OCI-LY1 (cell line): ENCODE results near the gene STK17A.
A peak's percentile ranks its signal among the peaks of the same experiment; 100 is the strongest.
"Not testable (repeated sequence)": the region's sequence is repeated elsewhere in the genome, so short reads cannot be mapped to it uniquely, and the experiment has no call there.

Experiments
- H2AFZ ChIP-seq: fragments of 200-600 bp; sonication (generic), shearing (Covaris generic); 2 replicates; pipeline ENCODE4 v1.6.0; 2014; ENCODE audit warnings: antibody characterized with exemption, mild to moderate bottlenecking, low read length
- H3F3A ChIP-seq: fragments of 200-600 bp; sonication (generic), shearing (Covaris generic); 2 replicates; pipeline ENCODE4 v1.6.0; 2014; ENCODE audit warnings: mild to moderate bottlenecking, antibody characterized with exemption, low read length, moderate library complexity; ENCODE audit not compliant: insufficient read depth
- H3K27ac ChIP-seq: fragments of 200-600 bp; sonication (generic); 2 replicates; pipeline ENCODE4 v1.5.1; 2014; ENCODE audit warnings: low read length, mixed run types, mild to moderate bottlenecking, low read depth; ENCODE audit not compliant: poor library complexity, severe bottlenecking
- H3K27me3 ChIP-seq: fragments of 200-600 bp; sonication (generic); 2 replicates; pipeline ENCODE4 v1.6.0; 2014; ENCODE audit warnings: antibody characterized with exemption, mild to moderate bottlenecking, low read length, moderate library complexity; ENCODE audit not compliant: insufficient read depth
- H3K36me3 ChIP-seq: fragments of 200-600 bp; sonication (generic); 2 replicates; pipeline ENCODE4 v1.6.1; 2014; ENCODE audit warnings: mild to moderate bottlenecking, antibody characterized with exemption, low read length, moderate library complexity, mixed read lengths; ENCODE audit not compliant: insufficient read depth
- H3K4me1 ChIP-seq: fragments of 200-600 bp; sonication (generic); 2 replicates; pipeline ENCODE4 v1.5.1; 2014; ENCODE audit warnings: mild to moderate bottlenecking, low read length, moderate library complexity; ENCODE audit not compliant: insufficient read depth, severe bottlenecking
- H3K4me2 ChIP-seq: fragments of 200-600 bp; sonication (generic), shearing (Covaris generic); 2 replicates; pipeline ENCODE4 v1.6.1; 2014; ENCODE audit warnings: low read length
- H3K4me3 ChIP-seq: fragments of 200-600 bp; sonication (generic); 2 replicates; pipeline ENCODE4 v1.5.1; 2014; ENCODE audit warnings: low read length, low read depth, mild to moderate bottlenecking, mixed read lengths; ENCODE audit not compliant: poor library complexity, severe bottlenecking
- H3K79me2 ChIP-seq: fragments of 200-600 bp; shearing (Covaris generic); 2 replicates; pipeline ENCODE4 v1.6.1; 2016; ENCODE audit warnings: mixed run types, low read length, mixed read lengths; ENCODE audit not compliant: insufficient read depth
- H3K9ac ChIP-seq: fragments of 200-600 bp; sonication (generic), shearing (Covaris generic); 2 replicates; pipeline ENCODE4 v1.6.1; 2014; ENCODE audit warnings: mild to moderate bottlenecking, low read length, mixed read lengths
- H3K9me2 ChIP-seq: fragments of 200-600 bp; sonication (generic), shearing (Covaris generic); 2 replicates; pipeline ENCODE4 v1.6.1; 2014; ENCODE audit warnings: low read depth, mild to moderate bottlenecking, low read length, mixed read lengths
- H3K9me3 ChIP-seq: fragments of 200-600 bp; shearing (Covaris generic); 2 replicates; pipeline ENCODE4 v1.6.1; 2014; ENCODE audit warnings: low read length, mixed read lengths
- H4K20me1 ChIP-seq: fragments of 200-600 bp; sonication (generic), shearing (Covaris generic); 2 replicates; pipeline ENCODE4 v1.6.0; 2016; ENCODE audit warnings: mild to moderate bottlenecking, low read length; ENCODE audit not compliant: insufficient read depth
- CTCF ChIP-seq: fragments of 200-600 bp; sonication (generic), shearing (Covaris generic); IDR thresholded peaks from 2 replicates; pipeline ENCODE4 v1.5.1; 2017; ENCODE audit warnings: mild to moderate bottlenecking, antibody characterized with exemption, low read length, moderate library complexity, mixed read lengths
- EZH2 ChIP-seq: fragments of 200-600 bp; sonication (generic), shearing (Covaris generic); IDR thresholded peaks from 2 replicates; pipeline ENCODE4 v1.8.0; 2017; ENCODE audit warnings: borderline replicate concordance, mixed run types, mild to moderate bottlenecking, antibody characterized with exemption, low read length, moderate library complexity, mixed read lengths

Gene STK17A

GRCh38 chr7:43625453-43625852 is 42.5 kb downstream of the STK17A start:
- H3K79me2 ChIP-seq: peaks cover 22% of the 10 kb centered on the region
- no peaks in the 10 kb centered on the region for H3K27me3 ChIP-seq
- H4K20me1 ChIP-seq: no peaks in the 10 kb centered on the region
- TF ChIP-seq EZH2: no peak
- no peak for TF ChIP-seq CTCF
- peak overlapping the region; percentile 18; the same call in 1 of the 2 replicates for H3K9ac ChIP-seq
- H3K9me2 ChIP-seq: no peaks in the 10 kb centered on the region
- H3K36me3 ChIP-seq: peaks cover 94% of the 10 kb centered on the region
- 0 out of 2 replicates have a peak, but pooled peaks cover 5% of the 10 kb centered on the region for H3F3A ChIP-seq
- H3K4me3 ChIP-seq: peak overlapping the region; percentile 2
- peaks cover 99% of the 10 kb centered on the region for H3K4me1 ChIP-seq
- no peak overlapping the region for H2AFZ ChIP-seq
- H3K9me3 ChIP-seq: no peaks in the 10 kb centered on the region
- H3K27ac ChIP-seq: peak overlapping the region; percentile 85
- peak overlapping the region; percentile 39; the same call in 1 of the 2 replicates for H3K4me2 ChIP-seq

GRCh38 chr7:43625980-43626379 is 43.1 kb downstream of the STK17A start:
- no peaks in the 10 kb centered on the region for H3K9me2 ChIP-seq
- peak overlapping the region; percentile 18; the same call in 1 of the 2 replicates for H3K9ac ChIP-seq
- H3K4me2 ChIP-seq: peak overlapping the region; percentile 39; the same call in 1 of the 2 replicates
- H3K79me2 ChIP-seq: peaks cover 22% of the 10 kb centered on the region
- no peak overlapping the region for H2AFZ ChIP-seq
- H3K27me3 ChIP-seq: no peaks in the 10 kb centered on the region
- TF ChIP-seq CTCF: no peak
- TF ChIP-seq EZH2: no peak
- H3K9me3 ChIP-seq: no peaks in the 10 kb centered on the region
- H3F3A ChIP-seq: 0 out of 2 replicates have a peak, but pooled peaks cover 5% of the 10 kb centered on the region
- H3K4me3 ChIP-seq: peak overlapping the region; percentile 2
- peaks cover 98% of the 10 kb centered on the region for H3K4me1 ChIP-seq
- peak overlapping the region; percentile 85 for H3K27ac ChIP-seq
- no peaks in the 10 kb centered on the region for H4K20me1 ChIP-seq
- H3K36me3 ChIP-seq: peaks cover 95% of the 10 kb centered on the region

- Histone ChIP-seq H3K79me2 (peaks cover 22% of the 10 kb centered on the region), H3K27ac (peak overlapping the region; percentile 85), H3F3A (0 out of 2 replicates have a peak, but pooled peaks cover 5% of the 10 kb centered on the region), H3K36me3 (peaks cover 95% of the 10 kb centered on the region), H3K9me3 (no peaks in the 10 kb centered on the region), H3K27me3 (no peaks in the 10 kb centered on the region), H3K4me2 (no peak overlapping the region; the same call in 1 of the 2 replicates), H3K9ac (peak overlapping the region; percentile 18; the same call in 1 of the 2 replicates), H3K4me1 (peaks cover 91% of the 10 kb centered on the region), H4K20me1 (no peaks in the 10 kb centered on the region), H2AFZ (no peak overlapping the region), H3K9me2 (no peaks in the 10 kb centered on the region), H3K4me3 (no peak overlapping the region)
- TF ChIP-seq CTCF: no peak
- TF ChIP-seq EZH2: no peak
Observed at GRCh38 chr7:43626695-43627094, 43.8 kb downstream of the STK17A start.

GRCh38 chr7:43627798-43628197 is 44.9 kb downstream of the STK17A start:
- not testable (repeated sequence) for H3K4me3 ChIP-seq, H2AFZ ChIP-seq, H3K9ac ChIP-seq, H3K27me3 ChIP-seq, H3K9me3 ChIP-seq, H3K9me2 ChIP-seq, H3K4me2 ChIP-seq, H4K20me1 ChIP-seq, H3F3A ChIP-seq
- H3K27ac ChIP-seq: peak overlapping the region; percentile 85
- peaks cover 22% of the 10 kb centered on the region for H3K79me2 ChIP-seq
- peaks cover 95% of the 10 kb centered on the region for H3K36me3 ChIP-seq
- H3K4me1 ChIP-seq: peaks cover 80% of the 10 kb centered on the region
